Left ventricle myocardium inferior (tissue), 1 donor: ENCODE measurements around the gene RADX. TPM values are rescaled to one million over a fixed set of nuclear protein-coding genes. Genes with fewer than 3 reads are reported as not detected.

Source experiments
- DNase-seq: peaks from one replicate; pipeline ENCODE4 v3.0.0-alpha.2; 2020
- H3K27ac ChIP-seq: fragments of 200-600 bp; replicated peaks from 2 replicates; pipeline ENCODE4 v1.8.0; 2021
- H3K27me3 ChIP-seq: fragments of 200-600 bp; 2 replicates; pipeline ENCODE4 v1.8.0; 2021; ENCODE audit warnings: low read depth
- H3K36me3 ChIP-seq: fragments of 200-600 bp; 2 replicates; pipeline ENCODE4 v1.8.0; 2021
- H3K4me1 ChIP-seq: fragments of 200-600 bp; 2 replicates; pipeline ENCODE4 v1.8.0; 2021
- H3K4me3 ChIP-seq: fragments of 200-600 bp; 2 replicates; pipeline ENCODE4 v1.8.0; 2021; ENCODE audit warnings: mild to moderate bottlenecking, moderate library complexity
- H3K9me3 ChIP-seq: fragments of 200-600 bp; replicated peaks from 2 replicates; pipeline ENCODE4 v1.8.0; 2021
- intact Hi-C: fragments of 100-400 bp; cut with micrococcal nuclease; formaldehyde crosslinking; loops from one replicate; pipeline ENCODE4 v1.11.0; 2022
- long read RNA-seq: library from polyadenylated mRNA; unstranded; transcript quantifications from one replicate; pipeline ENCODE4 v2.0.0, GENCODE V29; 2021
- total RNA-seq: library from RNA; stranded (reverse); fragmentation: NEBNext Ultra II Directional; extraction: Animal tissue kit (Norgen Biotek cat#: 25700); gene quantifications from one replicate; pipeline ENCODE4 v1.2.1, GENCODE V29; 2021
- TF ChIP-seq, protein P1 (sequence below): fragments of 200-600 bp; IDR thresholded peaks from 2 replicates; pipeline ENCODE4 v1.8.0; 2021; ENCODE audit warnings: antibody characterized with exemption, mild to moderate bottlenecking, borderline replicate concordance
- donor health status: DM: no; HTN: yes; CAD: no; lungs with severe emphysema.

RADX gene, protein sequence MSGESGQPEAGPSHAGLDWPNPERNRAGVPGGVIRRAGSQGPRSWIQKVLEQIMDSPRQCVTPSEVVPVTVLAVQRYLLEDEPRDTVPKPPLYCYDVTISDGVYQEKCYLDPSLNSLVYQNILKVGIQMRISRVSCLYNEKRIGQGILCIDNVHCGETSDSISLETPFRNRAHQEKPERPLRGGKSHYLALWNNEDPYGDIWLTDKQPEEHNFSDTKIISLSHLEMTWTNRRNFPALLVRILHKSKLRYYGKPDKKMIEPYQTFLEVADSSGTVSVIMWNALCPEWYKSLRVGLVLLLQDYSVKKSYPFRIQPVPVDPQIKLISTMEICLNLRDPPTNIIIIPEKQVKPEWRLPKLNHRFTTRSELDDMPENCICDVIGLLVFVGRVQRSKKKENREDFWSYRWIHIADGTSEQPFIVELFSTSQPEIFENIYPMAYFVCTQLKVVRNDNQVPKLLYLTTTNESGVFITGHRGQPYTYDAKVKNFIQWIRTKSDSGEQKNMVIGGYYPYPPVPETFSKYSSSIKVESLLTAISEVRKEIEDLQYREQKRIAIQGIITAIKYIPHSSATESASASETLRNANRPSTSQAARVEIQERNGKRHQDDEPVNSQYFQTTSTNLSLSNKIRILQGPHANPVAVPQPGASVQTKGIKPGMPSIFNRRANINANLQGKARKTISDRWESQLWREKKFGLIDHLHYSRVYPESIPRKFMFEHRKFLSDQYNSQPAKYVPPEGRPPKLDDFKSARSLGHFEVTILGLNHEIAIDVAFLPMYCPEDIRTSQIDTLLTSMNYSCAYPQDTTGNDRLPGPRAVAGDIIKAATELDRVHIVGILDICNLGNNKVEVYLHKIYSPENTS
- total RNA-seq, result 2.3 TPM
- long read RNA-seq, partial matches to known transcripts, result 0 of 3 reads
- long read RNA-seq, other reads (novel, unspliced or antisense), result 0 of 3 reads

DNA sequence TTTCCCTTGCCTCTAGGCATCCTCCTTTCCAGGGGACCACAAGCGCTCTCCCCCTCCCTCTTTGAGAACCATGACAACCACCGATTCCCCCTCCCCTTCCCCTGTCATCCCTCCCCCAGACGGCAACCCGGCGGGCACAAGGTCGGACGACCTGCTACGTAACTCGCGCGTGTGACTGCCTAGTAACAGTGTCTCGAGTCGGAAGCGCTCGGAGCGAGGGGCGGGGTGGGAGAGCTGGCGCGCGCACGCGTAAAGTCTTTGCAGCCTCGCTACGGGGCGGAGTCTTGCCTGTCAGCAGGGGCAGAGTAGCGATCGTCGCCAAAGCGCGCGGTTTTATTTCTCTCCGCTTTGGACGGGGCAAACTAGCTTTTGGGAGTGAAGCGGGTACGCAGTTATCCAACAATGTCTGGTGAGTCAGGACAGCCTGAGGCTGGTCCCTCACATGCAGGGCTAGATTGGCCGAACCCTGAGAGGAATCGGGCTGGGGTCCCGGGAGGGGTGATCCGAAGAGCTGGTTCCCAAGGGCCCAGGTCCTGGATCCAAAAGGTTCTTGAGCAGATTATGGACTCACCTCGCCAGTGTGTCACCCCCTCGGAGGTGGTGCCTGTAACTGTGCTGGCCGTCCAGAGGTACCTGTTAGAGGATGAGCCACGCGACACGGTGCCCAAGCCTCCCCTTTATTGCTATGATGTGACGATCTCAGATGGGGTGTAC is at the start of gene RADX:
TSS of gene RADX (plus strand) at position 300 of the 714 bp plus-strand sequence. CDS start at position 403, 103 bp downstream.
- intact Hi-C loops, result no loop called here
- Histone ChIP-seq H3K4me1 (peaks cover 3% of the 10 kb centered on the region), H3K27ac (no peak within 1 kb of the TSS), H3K9me3 (no peaks in the 10 kb centered on the region), H3K27me3 (no peaks in the 10 kb centered on the region), H3K36me3 (no peaks in the 10 kb centered on the region), H3K4me3 (peak within 1 kb of the TSS; percentile 64)
- TF ChIP-seq, protein P1, sequence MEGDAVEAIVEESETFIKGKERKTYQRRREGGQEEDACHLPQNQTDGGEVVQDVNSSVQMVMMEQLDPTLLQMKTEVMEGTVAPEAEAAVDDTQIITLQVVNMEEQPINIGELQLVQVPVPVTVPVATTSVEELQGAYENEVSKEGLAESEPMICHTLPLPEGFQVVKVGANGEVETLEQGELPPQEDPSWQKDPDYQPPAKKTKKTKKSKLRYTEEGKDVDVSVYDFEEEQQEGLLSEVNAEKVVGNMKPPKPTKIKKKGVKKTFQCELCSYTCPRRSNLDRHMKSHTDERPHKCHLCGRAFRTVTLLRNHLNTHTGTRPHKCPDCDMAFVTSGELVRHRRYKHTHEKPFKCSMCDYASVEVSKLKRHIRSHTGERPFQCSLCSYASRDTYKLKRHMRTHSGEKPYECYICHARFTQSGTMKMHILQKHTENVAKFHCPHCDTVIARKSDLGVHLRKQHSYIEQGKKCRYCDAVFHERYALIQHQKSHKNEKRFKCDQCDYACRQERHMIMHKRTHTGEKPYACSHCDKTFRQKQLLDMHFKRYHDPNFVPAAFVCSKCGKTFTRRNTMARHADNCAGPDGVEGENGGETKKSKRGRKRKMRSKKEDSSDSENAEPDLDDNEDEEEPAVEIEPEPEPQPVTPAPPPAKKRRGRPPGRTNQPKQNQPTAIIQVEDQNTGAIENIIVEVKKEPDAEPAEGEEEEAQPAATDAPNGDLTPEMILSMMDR, result no peak
- DNase-seq, result peak; percentile 70

DNA sequence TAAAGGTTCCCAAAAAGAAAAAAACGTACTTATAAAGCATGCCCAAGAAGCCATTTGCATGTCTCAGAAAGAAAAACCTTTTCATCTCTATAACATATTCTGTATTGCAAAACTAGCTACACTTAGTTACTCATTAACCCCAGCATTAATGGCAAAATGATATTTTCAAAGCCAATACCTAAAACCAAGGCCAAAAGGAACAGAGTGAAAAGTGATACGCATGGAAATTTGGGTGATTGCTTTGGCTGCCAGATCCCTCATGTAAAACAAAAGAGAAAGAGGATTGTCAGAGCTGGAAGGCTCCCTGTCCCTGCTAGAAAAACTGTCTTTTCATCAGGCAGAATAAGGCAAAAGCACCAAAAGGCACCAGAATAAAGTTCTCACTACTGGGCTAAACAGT is 46.8 kb upstream of the RADX start:
- Histone ChIP-seq H3K27me3 (no peaks in the 10 kb centered on the region), H3K27ac (no peak overlapping the region), H3K4me1 (no peaks in the 10 kb centered on the region), H3K9me3 (no peaks in the 10 kb centered on the region), H3K4me3 (no peak overlapping the region), H3K36me3 (no peaks in the 10 kb centered on the region)
- TF ChIP-seq, protein P1, result no peak
- intact Hi-C loops, result no loop called here
- no peak for DNase-seq

- TF ChIP-seq, protein P1, result no peak
- Histone ChIP-seq H3K4me1 (no peaks in the 10 kb centered on the region), H3K36me3 (no peaks in the 10 kb centered on the region), H3K9me3 (no peaks in the 10 kb centered on the region), H3K27ac (no peak overlapping the region), H3K27me3 (no peaks in the 10 kb centered on the region), H3K4me3 (no peak overlapping the region)
- intact Hi-C loops, result no loop called here
- no peak for DNase-seq
These were observed 45.4 kb upstream of the RADX start for GRCh38 chrX:106566362-106566761.

- no peaks in the 10 kb centered on the region for H3K36me3 ChIP-seq
- H3K4me3 ChIP-seq, result no peak overlapping the region
- H3K27ac ChIP-seq, result no peak overlapping the region
- no peaks in the 10 kb centered on the region for H3K4me1 ChIP-seq
- TF ChIP-seq, protein P1, result no peak
- peaks cover 8% of the 10 kb centered on the region for H3K9me3 ChIP-seq
- DNase-seq, result no peak
- intact Hi-C loops, result no loop called here
- no peaks in the 10 kb centered on the region for H3K27me3 ChIP-seq
These were observed 29.9 kb upstream of the RADX start for GRCh38 chrX:106581856-106582255.

- intact Hi-C loops, result no loop called here
- Histone ChIP-seq H3K9me3 (no peaks in the 10 kb centered on the region), H3K27ac (no peak overlapping the region), H3K27me3 (no peaks in the 10 kb centered on the region), H3K4me3 (no peak overlapping the region), H3K4me1 (no peaks in the 10 kb centered on the region), H3K36me3 (no peaks in the 10 kb centered on the region)
- no peak for DNase-seq
- TF ChIP-seq, protein P1, result no peak
These were observed 26.3 kb upstream of the RADX start for GRCh38 chrX:106585478-106585877.
